Thoracic aorta (tissue), 2 donors: Measurements from ENCODE around the gene ABCB11. TPM values are rescaled to one million over a fixed set of nuclear protein-coding genes. Genes with fewer than 3 reads are reported as not detected.
A peak's percentile ranks its signal among the peaks of the same experiment; 100 is the strongest.

Experiments used
- ATAC-seq: fragments of 150-250 bp; one replicate; pipeline ENCODE4 v1.8.0; 2017; ENCODE audit warnings: low read depth; ENCODE audit not compliant: insufficient number of reproducible peaks, low FRiP score
- DNase-seq: peaks from one replicate; pipeline ENCODE4 v3.0.0-alpha.2; 2020; ENCODE audit warnings: low spot score
- H3K27ac ChIP-seq, 2 donors: fragments of 200-600 bp; sonication (generic); 1 replicate in 1 of 2; 2 replicates in 1 of 2; pipeline ENCODE4 v1.5.1; 2016; ENCODE audit warnings: mild to moderate bottlenecking in 2 of 2, moderate library complexity in 2 of 2
- H3K27me3 ChIP-seq: fragments of 200-600 bp; sonication (generic); replicated peaks from 2 replicates; pipeline ENCODE4 v1.6.0; 2016; ENCODE audit warnings: mild to moderate bottlenecking; ENCODE audit not compliant: insufficient read depth
- H3K36me3 ChIP-seq: fragments of 200-600 bp; sonication (generic); one replicate; pipeline ENCODE4 v1.5.1; 2016
- H3K4me1 ChIP-seq, 2 donors: fragments of 200-600 bp; sonication (generic); 1 replicate in 1 of 2; 2 replicates in 1 of 2; pipeline versions ENCODE4 v1.5.1 to v1.6.0; 2016; ENCODE audit warnings: low read depth in 2 of 2, mild to moderate bottlenecking in 1 of 2; ENCODE audit not compliant: control insufficient read depth in 1 of 2
- H3K4me3 ChIP-seq: fragments of 200-600 bp; sonication (generic); 2 replicates; pipeline ENCODE4 v1.5.1; 2016; ENCODE audit warnings: mild to moderate bottlenecking
- H3K9me3 ChIP-seq: fragments of 200-600 bp; sonication (generic); 2 replicates; pipeline ENCODE4 v1.5.1; 2016
- CTCF ChIP-seq: fragments of 200-600 bp; sonication (generic); IDR thresholded peaks from one replicate; pipeline ENCODE4 v1.5.1; 2019; ENCODE audit warnings: antibody characterized with exemption
- total RNA-seq, 2 donors: library from RNA; depleted of rRNA; stranded (reverse); fragments of >200 nt; gene quantifications; one replicate each; pipeline versions ENCODE4 v1.1.0 to v1.2.3, GENCODE V29; 2016

The ABCB11 gene
- total RNA-seq, 2 donors from 2014 or later = not detected

- Histone ChIP-seq H3K4me1 (no peaks in the 10 kb centered on the region), H3K9me3 (no peaks in the 10 kb centered on the region), H3K27me3 (no peaks in the 10 kb centered on the region), H3K27ac (no peak overlapping the region), H3K36me3 (no peaks in the 10 kb centered on the region), H3K4me3 (no peak overlapping the region)
- ATAC-seq (no peak), DNase-seq (no peak)
- no peak for TF ChIP-seq CTCF
These were observed 102.9 kb downstream of the ABCB11 start for GRCh38 chr2:168928113-168928831.

GRCh38 chr2:168926621-168927386 lies 104.3 kb downstream of the ABCB11 start:
- H3K9me3 ChIP-seq = no peaks in the 10 kb centered on the region
- TF ChIP-seq CTCF = no peak
- no peak for ATAC-seq
- H3K36me3 ChIP-seq = no peaks in the 10 kb centered on the region
- no peaks in the 10 kb centered on the region for H3K4me1 ChIP-seq
- H3K4me3 ChIP-seq = no peak overlapping the region
- H3K27me3 ChIP-seq = no peaks in the 10 kb centered on the region
- no peak overlapping the region for H3K27ac ChIP-seq
- no peak for DNase-seq

- TF ChIP-seq CTCF = peak; percentile 13
- Histone ChIP-seq H3K27ac (no peak overlapping the region), H3K4me1 (no peaks in the 10 kb centered on the region), H3K9me3 (no peaks in the 10 kb centered on the region), H3K4me3 (no peak overlapping the region), H3K27me3 (no peaks in the 10 kb centered on the region), H3K36me3 (no peaks in the 10 kb centered on the region)
- DNase-seq = no peak
- no peak for ATAC-seq
These were observed 110.5 kb downstream of the ABCB11 start for GRCh38 chr2:168920504-168921157.

- ATAC-seq (no peak), DNase-seq (no peak)
- H3K4me1 ChIP-seq = peaks cover 0 to 5% of the 10 kb centered on the region in 2 donors
- no peak overlapping the region for H3K4me3 ChIP-seq
- H3K27ac ChIP-seq = no peak overlapping the region
- TF ChIP-seq CTCF = no peak
- H3K36me3 ChIP-seq = no peaks in the 10 kb centered on the region
- no peaks in the 10 kb centered on the region for H3K9me3 ChIP-seq
- H3K27me3 ChIP-seq = no peaks in the 10 kb centered on the region
These were observed 114.8 kb downstream of the ABCB11 start for GRCh38 chr2:168916331-168916675.
